Astrocyte (in vitro differentiated cells and primary cell): Measurements from ENCODE around the gene DUS4L. TPM values are rescaled to one million over a fixed set of nuclear protein-coding genes. Genes with fewer than 3 reads are reported as not detected.

Source experiments
- DNase-seq: peaks from one replicate; pipeline ENCODE4 v3.0.0-alpha.2; 2010; ENCODE audit warnings: low read depth
- FAIRE-seq: peaks from 2 replicates; lab custom pipeline; 2011; peaks lifted over from hg19 to GRCh38; lab: Jason Lieb, UNC
- H2AFZ ChIP-seq: 2 replicates; pipeline ENCODE4 v1.6.0; 2012; ENCODE audit warnings: low read depth, low read length, inconsistent platforms
- H3K27ac ChIP-seq: 2 replicates; pipeline ENCODE4 v1.5.1; 2011; ENCODE audit warnings: low read depth, low read length, inconsistent platforms
- H3K27me3 ChIP-seq: 2 replicates; pipeline ENCODE4 v1.6.0; 2011; ENCODE audit warnings: low read length, inconsistent platforms; ENCODE audit not compliant: insufficient read depth
- H3K36me3 ChIP-seq: 2 replicates; pipeline ENCODE4 v1.5.1; 2011; ENCODE audit warnings: low read length, inconsistent platforms; ENCODE audit not compliant: insufficient read depth
- H3K4me1 ChIP-seq: 2 replicates; pipeline ENCODE4 v1.5.1; 2011; ENCODE audit warnings: low read length, inconsistent platforms; ENCODE audit not compliant: insufficient read depth
- H3K4me2 ChIP-seq: 2 replicates; pipeline ENCODE4 v1.6.0; 2012; ENCODE audit warnings: low read length, inconsistent platforms
- H3K4me3 ChIP-seq: 2 replicates; pipeline ENCODE4 v1.5.1; 2011; ENCODE audit warnings: low read depth, mild to moderate bottlenecking, low read length, inconsistent platforms; ENCODE audit not compliant: insufficient read depth
- H3K79me2 ChIP-seq: 2 replicates; pipeline ENCODE4 v1.6.0; 2012; ENCODE audit warnings: mild to moderate bottlenecking, low read length, inconsistent platforms; ENCODE audit not compliant: insufficient read depth
- H3K9ac ChIP-seq: 2 replicates; pipeline ENCODE4 v1.6.0; 2012; ENCODE audit warnings: mild to moderate bottlenecking, low read length, inconsistent platforms
- H3K9me3 ChIP-seq: 2 replicates; pipeline ENCODE4 v1.5.1; 2012; ENCODE audit warnings: low read depth, mild to moderate bottlenecking, low read length, inconsistent platforms; ENCODE audit not compliant: insufficient read depth
- H4K20me1 ChIP-seq: 2 replicates; pipeline ENCODE4 v1.6.0; 2012; ENCODE audit warnings: low read length, inconsistent platforms; ENCODE audit not compliant: insufficient read depth
- H3K27ac Mint-ChIP-seq: one replicate; pipeline ENCODE4 v1.8.0; 2021; ENCODE audit warnings: mild to moderate bottlenecking, mixed read lengths; ENCODE audit not compliant: unreplicated experiment
- H3K27me3 Mint-ChIP-seq: one replicate; pipeline ENCODE4 v1.8.0; 2021; ENCODE audit warnings: low read depth, mixed read lengths; ENCODE audit not compliant: unreplicated experiment
- H3K36me3 Mint-ChIP-seq: one replicate; pipeline ENCODE4 v1.8.0; 2021; ENCODE audit warnings: low read depth, mixed read lengths; ENCODE audit not compliant: unreplicated experiment
- H3K4me1 Mint-ChIP-seq: one replicate; pipeline ENCODE4 v1.8.0; 2021; ENCODE audit warnings: low read depth, mixed read lengths; ENCODE audit not compliant: unreplicated experiment
- H3K4me3 Mint-ChIP-seq: one replicate; pipeline ENCODE4 v1.8.0; 2021; ENCODE audit warnings: mild to moderate bottlenecking, moderate library complexity, mixed read lengths; ENCODE audit not compliant: unreplicated experiment
- H3K9me3 Mint-ChIP-seq: one replicate; pipeline ENCODE4 v1.8.0; 2021; ENCODE audit warnings: mild to moderate bottlenecking, mixed read lengths; ENCODE audit not compliant: unreplicated experiment
- CTCF ChIP-seq: IDR thresholded peaks from 2 replicates; pipeline ENCODE4 v1.5.1; 2011; ENCODE audit warnings: low read depth, mild to moderate bottlenecking, inconsistent platforms, low read length, moderate library complexity; ENCODE audit not compliant: insufficient read depth
- EZH2 ChIP-seq: IDR thresholded peaks from 2 replicates; pipeline ENCODE4 v1.6.1; 2012; ENCODE audit warnings: mild to moderate bottlenecking, low read length, inconsistent platforms; ENCODE audit not compliant: insufficient read depth
- total RNA-seq: library from RNA; stranded (reverse); gene quantifications from 2 replicates; pipeline ENCODE4 v1.2.1, GENCODE V29; 2021

Gene DUS4L
- total RNA-seq, 1 donor from 2014 or later, result 6.3 TPM

- Histone ChIP-seq H3K79me2 (no peaks in the 10 kb centered on the region), H3K9me3 (no peaks in the 10 kb centered on the region), H3K9ac (no peak overlapping the region), H3K27ac (no peak overlapping the region), H3K36me3 (peaks cover 19% of the 10 kb centered on the region), H4K20me1 (no peaks in the 10 kb centered on the region), H3K4me3 (no peak overlapping the region), H3K4me2 (no peak overlapping the region), H2AFZ (no peak overlapping the region), H3K4me1 (peaks cover 22% of the 10 kb centered on the region), H3K27me3 (no peaks in the 10 kb centered on the region)
- Mint-ChIP-seq H3K27ac (no peak overlapping the region), H3K9me3 (no peaks in the 10 kb centered on the region), H3K4me3 (no peak overlapping the region), H3K36me3 (peaks cover 3% of the 10 kb centered on the region), H3K27me3 (no peaks in the 10 kb centered on the region), H3K4me1 (peaks cover 11% of the 10 kb centered on the region)
- FAIRE-seq (no peak), DNase-seq (no peak)
- TF ChIP-seq CTCF (no peak), EZH2 (no peak)
Measured at GRCh38 chr7:107599262-107599661, 35.5 kb downstream of the DUS4L start.

- Histone ChIP-seq H3K4me1 (peaks cover 11% of the 10 kb centered on the region), H2AFZ (no peak overlapping the region), H3K4me2 (no peak overlapping the region), H3K79me2 (no peaks in the 10 kb centered on the region), H4K20me1 (no peaks in the 10 kb centered on the region), H3K9ac (no peak overlapping the region), H3K27ac (no peak overlapping the region), H3K4me3 (no peak overlapping the region), H3K27me3 (no peaks in the 10 kb centered on the region), H3K36me3 (peaks cover 19% of the 10 kb centered on the region), H3K9me3 (no peaks in the 10 kb centered on the region)
- Mint-ChIP-seq H3K9me3 (no peaks in the 10 kb centered on the region), H3K36me3 (peaks cover 3% of the 10 kb centered on the region), H3K4me3 (no peak overlapping the region), H3K27me3 (no peaks in the 10 kb centered on the region), H3K27ac (no peak overlapping the region), H3K4me1 (peaks cover under 1% of the 10 kb centered on the region)
- TF ChIP-seq CTCF (no peak), EZH2 (no peak)
- FAIRE-seq (no peak), DNase-seq (no peak)
Measured at GRCh38 chr7:107600816-107601215, 37.0 kb downstream of the DUS4L start.

GRCh38 chr7:107605218-107605815 is 41.5 kb downstream of the DUS4L start:
- Histone ChIP-seq H3K4me3 (no peak overlapping the region), H3K4me1 (no peaks in the 10 kb centered on the region), H3K9me3 (no peaks in the 10 kb centered on the region), H3K79me2 (no peaks in the 10 kb centered on the region), H3K27ac (no peak overlapping the region), H3K9ac (no peak overlapping the region), H3K4me2 (no peak overlapping the region), H2AFZ (no peak overlapping the region), H4K20me1 (no peaks in the 10 kb centered on the region), H3K27me3 (no peaks in the 10 kb centered on the region), H3K36me3 (peaks cover 24% of the 10 kb centered on the region)
- Mint-ChIP-seq H3K27ac (no peak overlapping the region), H3K4me1 (no peaks in the 10 kb centered on the region), H3K9me3 (no peaks in the 10 kb centered on the region), H3K27me3 (no peaks in the 10 kb centered on the region), H3K4me3 (no peak overlapping the region), H3K36me3 (peaks cover 5% of the 10 kb centered on the region)
- TF ChIP-seq CTCF (no peak), EZH2 (no peak)
- DNase-seq (no peak), FAIRE-seq (peak; percentile 65)
